Stimulated activated CD4-positive, alpha-beta T cell treated with anti-CD3 and anti-CD28 coated beads, TNF-alpha, amount 100 ng/mL, for 1 hour (primary cell): ENCODE measurements around the gene MTA3.

ENCODE experiments used
- DNase-seq, 3 donors: peaks; one replicate each; pipeline ENCODE4 v3.0.0-alpha.2; 2020; ENCODE audit warnings: low read depth in 3 of 3, low spot score in 1 of 3

MTA3 gene

GRCh38 chr2:42781181-42781580 lies 212.7 kb downstream of the MTA3 start:
- DNase-seq: no peak

- DNase-seq: no peak
These were observed 215.1 kb downstream of the MTA3 start for GRCh38 chr2:42783511-42783910.

- no peak for DNase-seq
These were observed 215.9 kb downstream of the MTA3 start for GRCh38 chr2:42784204-42784880.

GRCh38 chr2:42786561-42787345 lies 218.3 kb downstream of the MTA3 start:
- DNase-seq: no peak

- DNase-seq: no peak
These were observed 219.0 kb downstream of the MTA3 start for GRCh38 chr2:42787424-42787787.

GRCh38 chr2:42787788-42788477 lies 219.5 kb downstream of the MTA3 start:
- no peak for DNase-seq

GRCh38 chr2:42788478-42788793 lies 220.0 kb downstream of the MTA3 start:
- no peak for DNase-seq

GRCh38 chr2:42788882-42789281 lies 220.4 kb downstream of the MTA3 start:
- no peak for DNase-seq

GRCh38 chr2:42789751-42790150 lies 221.3 kb downstream of the MTA3 start:
- no peak for DNase-seq

GRCh38 chr2:42791606-42792005 lies 223.2 kb downstream of the MTA3 start:
- DNase-seq: no peak

- DNase-seq: no peak
These were observed 223.7 kb downstream of the MTA3 start for GRCh38 chr2:42792087-42792582.

- no peak for DNase-seq
These were observed 224.3 kb downstream of the MTA3 start, which contains the start of gene HAAO for GRCh38 chr2:42792583-42793333. HAAO (minus strand) TSS chr2:42792583; CDS start chr2:42792536, 47 bp downstream.

GRCh38 chr2:42793334-42794270 lies 225.2 kb downstream of the MTA3 start:
- no peak for DNase-seq

GRCh38 chr2:42794271-42795046 lies 226.0 kb downstream of the MTA3 start:
- DNase-seq: no peak

- DNase-seq: no peak
These were observed 226.8 kb downstream of the MTA3 start for GRCh38 chr2:42795275-42795674.

- no peak for DNase-seq
These were observed 227.4 kb downstream of the MTA3 start for GRCh38 chr2:42795841-42796301.

- no peak for DNase-seq
These were observed 228.2 kb downstream of the MTA3 start for GRCh38 chr2:42796427-42797248.

- no peak for DNase-seq
These were observed 228.8 kb downstream of the MTA3 start for GRCh38 chr2:42797281-42797680.
